NCI-H2227 treated with DMSO at 0.1 percent for 48 hours (cell line): ENCODE measurements around the gene ITPR1.

Experiments
- DNase-seq: peaks from one replicate; lab custom pipeline; 2025; lab: John Stamatoyannopoulos, UW

The ITPR1 gene

DNA sequence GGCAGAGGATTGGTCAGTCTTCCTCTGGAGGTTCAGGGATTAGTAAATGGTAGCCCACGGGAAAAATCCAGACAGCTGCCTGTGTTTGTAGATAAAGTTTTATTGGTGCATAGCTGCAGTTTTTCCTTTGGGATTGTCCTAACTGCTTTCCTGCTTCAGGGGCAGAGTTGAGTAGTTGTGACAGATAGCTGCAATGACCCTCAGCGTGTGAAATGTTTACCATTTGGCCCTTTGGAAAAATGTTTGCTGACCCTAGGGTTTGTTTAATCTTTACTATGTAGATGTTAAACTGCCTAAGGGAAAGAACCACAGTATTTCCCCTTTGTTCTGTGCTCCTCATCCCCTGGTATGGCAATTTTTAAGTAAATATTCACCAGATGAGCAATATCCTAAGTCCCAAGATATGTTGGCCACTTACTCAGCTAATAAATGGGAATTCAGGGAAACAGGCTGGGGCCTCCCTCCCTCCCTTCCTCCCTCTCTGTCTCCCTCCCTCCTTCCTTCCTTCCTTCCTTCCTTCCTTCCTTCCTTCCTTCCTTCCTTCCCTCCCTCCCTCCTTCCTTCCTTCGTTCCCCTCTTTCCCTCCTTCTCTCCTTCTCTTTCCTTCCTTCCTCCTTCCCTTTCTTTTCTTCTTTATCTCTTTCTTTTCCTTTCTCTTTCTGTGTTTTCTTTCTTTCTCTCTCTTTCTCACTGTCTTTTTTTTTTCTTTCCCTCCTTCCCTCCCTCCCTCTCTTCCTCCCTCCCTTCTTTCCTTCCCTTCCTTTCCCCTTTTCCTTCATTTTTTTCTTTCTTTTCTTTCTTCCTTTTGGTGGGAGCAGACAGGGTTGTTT is 251.5 kb downstream of the ITPR1 start:
- no peak for DNase-seq

DNA sequence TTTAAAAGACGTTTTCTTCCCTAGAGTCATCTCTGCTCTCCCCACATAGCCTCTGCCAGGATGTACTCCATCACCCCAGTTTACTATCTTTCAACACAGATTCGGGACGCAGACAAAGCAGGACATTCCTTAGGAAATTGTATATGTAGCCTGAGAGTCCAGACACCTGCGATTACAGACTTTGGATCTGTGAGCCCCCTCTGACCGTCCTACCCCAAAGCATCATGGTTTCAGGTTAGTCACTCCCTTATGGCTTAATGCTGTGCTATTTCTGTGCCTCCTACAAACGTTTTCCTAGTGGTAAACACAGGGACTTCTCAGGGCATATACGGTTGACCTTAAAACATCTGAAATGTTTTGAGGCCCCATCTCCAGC is 252.1 kb downstream of the ITPR1 start:
- DNase-seq: no peak

DNA sequence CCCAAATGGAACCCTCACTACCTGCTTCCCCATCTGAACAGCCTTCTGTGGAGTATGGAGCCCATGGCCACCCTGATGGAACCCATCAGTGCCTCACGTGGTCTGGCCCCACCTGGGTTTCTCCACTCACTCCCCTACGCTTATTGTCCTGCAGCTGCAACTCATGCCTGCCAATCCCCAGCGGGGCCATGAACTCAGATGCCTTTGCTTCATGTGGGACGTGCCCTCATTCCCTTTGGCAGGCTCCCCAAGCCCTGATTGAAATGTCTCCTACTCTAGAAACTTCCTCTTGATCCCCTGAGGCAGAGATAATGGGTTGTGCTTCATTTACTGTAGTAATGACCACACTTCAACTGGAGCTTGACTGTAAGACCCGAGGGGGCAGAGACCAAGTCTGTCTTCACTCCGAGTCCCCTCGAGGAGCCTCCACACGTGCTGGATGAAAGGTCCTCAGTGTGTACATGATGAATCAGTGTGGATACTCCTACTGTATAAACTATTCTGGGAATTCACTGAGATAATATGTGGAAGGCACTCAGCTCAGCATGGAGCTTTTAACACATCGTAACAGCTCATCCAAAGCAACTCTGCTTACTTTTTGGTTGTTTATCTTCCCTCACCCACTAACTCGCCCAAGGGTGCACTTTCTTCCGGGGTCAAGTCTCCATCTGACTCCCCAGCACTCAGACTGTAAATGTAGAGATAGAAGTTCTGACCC is 253.3 kb downstream of the ITPR1 start:
- DNase-seq: no peak

DNA sequence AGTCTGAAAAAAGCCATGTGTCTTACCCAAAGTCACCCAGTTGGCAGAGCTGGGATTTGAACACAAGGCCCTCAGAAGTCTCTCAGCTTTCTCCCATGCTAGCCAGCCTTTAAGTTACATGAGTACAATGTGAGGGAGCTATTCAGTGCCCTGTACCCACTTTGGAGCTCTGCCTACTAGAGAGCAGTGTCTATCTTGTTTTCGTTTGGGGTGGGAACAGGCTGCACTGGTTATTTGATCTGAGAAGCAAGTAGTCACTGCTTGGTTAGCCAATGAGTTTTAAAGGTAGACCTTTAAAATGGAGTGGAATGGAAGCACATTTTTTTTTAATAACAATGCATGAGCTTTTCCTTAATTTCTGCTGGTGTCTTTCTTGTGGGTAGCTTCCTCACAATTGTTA is 255.0 kb downstream of the ITPR1 start:
- no peak for DNase-seq

- no peak for DNase-seq
Measured at GRCh38 chr3:4748701-4749378, 255.7 kb downstream of the ITPR1 start.

DNA sequence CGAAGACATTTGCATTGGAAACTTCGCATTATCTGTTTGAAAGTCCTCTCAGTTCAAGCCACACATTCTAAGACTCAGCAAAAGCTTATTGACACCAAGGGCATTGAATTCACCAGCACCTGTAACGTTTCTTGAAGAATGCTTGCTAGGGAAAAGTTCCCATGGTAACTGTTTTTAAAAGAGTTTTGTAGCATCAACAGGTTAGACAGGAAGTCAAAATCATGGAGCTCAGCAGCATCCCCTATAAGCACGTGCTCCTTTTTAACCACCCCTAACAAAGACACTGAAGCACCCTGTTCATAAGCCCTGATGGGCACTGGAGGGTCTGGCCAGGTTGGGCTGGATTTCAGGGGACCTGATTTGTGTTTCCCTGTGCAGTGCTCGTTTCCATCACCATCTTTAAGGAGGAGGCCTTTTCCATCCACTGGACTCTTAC is 256.4 kb downstream of the ITPR1 start:
- no peak for DNase-seq

- peak; percentile 14 for DNase-seq
Measured at GRCh38 chr3:4750306-4750968, 257.3 kb downstream of the ITPR1 start.

- no peak for DNase-seq
Measured at GRCh38 chr3:4751029-4751501, 257.9 kb downstream of the ITPR1 start.

GRCh38 chr3:4751502-4752101 is 258.5 kb downstream of the ITPR1 start:
- DNase-seq: no peak

DNA sequence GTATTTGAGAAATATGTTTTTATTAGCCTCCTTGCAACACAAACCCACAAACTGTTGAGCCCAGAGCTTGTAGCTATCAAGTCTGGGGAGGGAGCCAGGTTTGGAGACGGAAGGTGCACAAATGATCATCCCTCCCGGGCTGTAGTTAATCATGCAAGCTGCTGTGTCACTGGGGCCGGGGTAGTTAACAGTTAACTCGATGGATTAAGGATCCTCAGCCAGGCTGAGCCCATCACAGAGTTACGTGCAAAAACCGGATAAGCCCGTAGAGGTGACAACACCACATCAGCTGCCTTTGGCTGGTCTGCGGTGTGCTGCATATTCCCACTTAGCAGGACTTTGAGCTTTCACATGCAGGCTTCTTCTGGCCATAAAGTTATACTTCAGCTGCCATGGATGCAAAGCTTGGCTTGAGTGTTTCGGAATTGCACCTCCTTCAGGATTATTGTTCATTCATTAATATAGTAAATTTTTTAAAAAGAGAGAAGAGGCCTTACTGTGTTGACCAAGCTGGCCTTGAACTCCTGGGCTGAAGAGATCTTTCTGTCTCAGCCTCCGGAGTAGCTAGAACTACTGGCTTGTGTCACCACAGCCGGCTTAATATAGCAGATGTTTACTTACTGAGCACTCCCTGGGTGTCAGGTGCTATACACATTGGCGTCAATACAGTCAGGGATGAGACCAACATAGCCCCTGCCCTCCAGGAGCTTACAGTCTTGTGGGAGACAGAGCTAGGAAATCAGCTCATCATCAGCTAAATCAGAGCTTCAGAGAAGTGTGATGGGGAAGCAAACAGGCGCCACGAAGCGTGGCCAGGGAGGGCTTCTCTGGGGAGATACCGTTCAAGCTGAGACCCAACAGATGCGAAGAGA is 259.3 kb downstream of the ITPR1 start:
- no peak for DNase-seq

GRCh38 chr3:4753073-4753691 is 260.0 kb downstream of the ITPR1 start:
- no peak for DNase-seq

DNA sequence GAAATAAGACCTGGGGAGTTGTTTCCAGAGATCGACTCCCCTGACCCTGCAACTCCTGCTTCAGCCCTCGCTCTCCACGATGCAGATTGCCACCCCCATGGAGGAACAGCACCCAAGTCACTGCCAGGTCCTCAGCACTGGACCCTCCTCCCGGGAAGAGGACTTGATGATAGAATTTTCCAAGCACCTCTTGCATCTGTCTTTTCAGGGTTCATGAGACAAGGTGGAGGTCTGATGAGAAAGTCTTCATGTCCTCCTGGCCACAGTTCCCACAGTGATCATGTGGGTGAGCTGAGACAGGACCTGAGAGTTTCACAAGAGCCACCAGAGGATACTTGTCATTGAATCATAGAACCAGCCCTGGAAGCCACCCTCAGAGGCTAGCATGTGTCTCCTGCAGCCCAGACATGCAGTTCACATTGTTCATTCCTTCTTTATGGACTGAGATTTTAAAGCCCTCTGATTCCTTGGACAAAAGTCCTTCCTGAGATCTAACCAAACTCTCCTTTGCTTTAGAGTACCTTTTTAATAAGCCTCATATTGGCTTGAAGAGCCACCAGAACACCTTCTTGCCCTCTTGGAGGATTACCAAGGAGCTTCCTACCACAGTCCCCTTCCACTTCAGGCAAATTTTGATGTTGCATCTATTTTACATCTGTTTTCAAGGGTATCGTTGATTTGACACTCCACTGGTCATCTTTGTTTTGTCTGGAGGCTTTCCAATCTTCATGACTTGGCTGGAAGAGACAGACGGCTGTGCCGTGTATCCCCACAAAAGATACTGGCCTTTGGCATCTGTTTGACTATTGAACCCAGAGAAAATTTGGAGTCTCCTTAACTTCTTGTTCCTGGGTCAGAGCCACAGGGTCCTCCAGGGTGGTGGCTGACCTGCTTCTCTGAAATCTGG is 261.3 kb downstream of the ITPR1 start:
- DNase-seq: no peak

GRCh38 chr3:4755566-4755965 is 262.4 kb downstream of the ITPR1 start:
- DNase-seq: no peak

GRCh38 chr3:4756057-4756775 is 263.1 kb downstream of the ITPR1 start:
- no peak for DNase-seq

DNA sequence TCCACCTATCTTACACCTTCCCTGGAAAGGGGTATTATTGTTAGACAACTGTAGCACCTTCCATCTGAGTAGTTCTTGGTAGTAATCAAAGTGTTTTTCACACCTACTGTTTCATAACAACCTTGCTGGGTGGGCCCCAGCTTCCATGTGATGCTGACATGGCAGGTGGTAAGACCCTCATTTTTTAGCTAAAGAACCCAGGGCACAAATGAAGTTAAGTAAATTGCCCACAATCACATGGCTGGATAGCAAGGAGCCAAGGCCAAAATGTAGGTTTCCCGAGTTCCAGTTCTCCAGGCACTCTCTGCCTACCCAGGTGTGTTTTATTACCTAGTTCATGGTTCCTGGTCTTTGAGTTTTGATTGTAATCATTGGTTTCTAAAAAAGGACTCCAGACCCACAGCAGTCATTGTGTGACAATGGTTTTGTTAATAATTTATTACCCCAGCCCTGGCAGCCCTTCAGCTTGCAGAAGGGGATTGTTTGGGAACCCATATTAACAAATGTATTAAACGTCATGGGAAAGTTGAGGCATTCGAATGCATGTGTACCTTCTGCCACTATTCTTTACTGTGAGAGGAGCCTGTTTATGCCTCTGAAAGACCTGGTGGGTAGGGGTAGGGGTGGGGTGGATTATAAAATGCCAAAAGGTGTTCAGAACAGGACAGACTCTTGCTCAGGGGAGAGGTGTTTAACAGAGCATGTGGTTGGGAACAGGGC is 263.9 kb downstream of the ITPR1 start:
- DNase-seq: no peak

- DNase-seq: no peak
Measured at GRCh38 chr3:4757575-4758248, 264.6 kb downstream of the ITPR1 start.

GRCh38 chr3:4758249-4758860 is 265.2 kb downstream of the ITPR1 start:
- no peak for DNase-seq
